ENCODE results near the gene GDF9. TPM values are rescaled to one million over a fixed set of nuclear protein-coding genes. Genes with fewer than 3 reads are reported as not detected.

Gene GDF9
- total RNA-seq, 4 donors from 2014 or later = 0.47 to 4.8 (median 0.90) TPM

DNA sequence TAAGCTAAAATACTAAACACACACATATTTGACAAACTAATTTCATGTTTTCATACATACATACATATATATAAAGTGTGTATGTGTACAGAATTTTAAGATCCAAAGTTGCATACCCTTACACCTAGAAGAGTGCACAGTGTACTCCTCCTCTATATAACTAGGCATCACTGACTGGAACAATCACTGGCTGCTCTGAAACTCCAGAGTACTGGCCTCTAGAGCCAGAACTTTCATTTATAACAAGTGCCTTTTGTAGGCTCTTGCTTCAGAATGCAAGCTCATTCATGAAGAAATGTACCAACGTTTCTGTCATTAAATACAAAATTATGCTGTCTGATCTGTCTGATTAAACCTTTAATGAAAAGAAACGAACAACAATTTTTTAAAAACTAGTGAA, 11.2 kb upstream of the GDF9 start:
- 73% methylated on average over 2 of the region's 2 CpGs for WGBS
- no peak for DNase-seq (ENCODE audit: low spot score in 2 of 2)
- H3K4me3 ChIP-seq = no peak overlapping the region
- no peaks in the 10 kb centered on the region for H3K27me3 ChIP-seq
- no peaks in the 10 kb centered on the region for H3K9me3 ChIP-seq
- no peak overlapping the region for H3K27ac ChIP-seq
- TF ChIP-seq POLR2AphosphoS5 (IDR thresholded peaks at IDR 0.05) (no peak), EP300 (IDR thresholded peaks at IDR 0.05) (no peak), POLR2A (IDR thresholded peaks at IDR 0.05) (no peak)
- TF ChIP-seq, protein P1, sequence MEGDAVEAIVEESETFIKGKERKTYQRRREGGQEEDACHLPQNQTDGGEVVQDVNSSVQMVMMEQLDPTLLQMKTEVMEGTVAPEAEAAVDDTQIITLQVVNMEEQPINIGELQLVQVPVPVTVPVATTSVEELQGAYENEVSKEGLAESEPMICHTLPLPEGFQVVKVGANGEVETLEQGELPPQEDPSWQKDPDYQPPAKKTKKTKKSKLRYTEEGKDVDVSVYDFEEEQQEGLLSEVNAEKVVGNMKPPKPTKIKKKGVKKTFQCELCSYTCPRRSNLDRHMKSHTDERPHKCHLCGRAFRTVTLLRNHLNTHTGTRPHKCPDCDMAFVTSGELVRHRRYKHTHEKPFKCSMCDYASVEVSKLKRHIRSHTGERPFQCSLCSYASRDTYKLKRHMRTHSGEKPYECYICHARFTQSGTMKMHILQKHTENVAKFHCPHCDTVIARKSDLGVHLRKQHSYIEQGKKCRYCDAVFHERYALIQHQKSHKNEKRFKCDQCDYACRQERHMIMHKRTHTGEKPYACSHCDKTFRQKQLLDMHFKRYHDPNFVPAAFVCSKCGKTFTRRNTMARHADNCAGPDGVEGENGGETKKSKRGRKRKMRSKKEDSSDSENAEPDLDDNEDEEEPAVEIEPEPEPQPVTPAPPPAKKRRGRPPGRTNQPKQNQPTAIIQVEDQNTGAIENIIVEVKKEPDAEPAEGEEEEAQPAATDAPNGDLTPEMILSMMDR (IDR thresholded peaks at IDR 0.05) = no peak
- peaks cover 4% of the 10 kb centered on the region for H3K4me1 ChIP-seq
- peaks cover 62% of the 10 kb centered on the region for H3K36me3 ChIP-seq

DNA sequence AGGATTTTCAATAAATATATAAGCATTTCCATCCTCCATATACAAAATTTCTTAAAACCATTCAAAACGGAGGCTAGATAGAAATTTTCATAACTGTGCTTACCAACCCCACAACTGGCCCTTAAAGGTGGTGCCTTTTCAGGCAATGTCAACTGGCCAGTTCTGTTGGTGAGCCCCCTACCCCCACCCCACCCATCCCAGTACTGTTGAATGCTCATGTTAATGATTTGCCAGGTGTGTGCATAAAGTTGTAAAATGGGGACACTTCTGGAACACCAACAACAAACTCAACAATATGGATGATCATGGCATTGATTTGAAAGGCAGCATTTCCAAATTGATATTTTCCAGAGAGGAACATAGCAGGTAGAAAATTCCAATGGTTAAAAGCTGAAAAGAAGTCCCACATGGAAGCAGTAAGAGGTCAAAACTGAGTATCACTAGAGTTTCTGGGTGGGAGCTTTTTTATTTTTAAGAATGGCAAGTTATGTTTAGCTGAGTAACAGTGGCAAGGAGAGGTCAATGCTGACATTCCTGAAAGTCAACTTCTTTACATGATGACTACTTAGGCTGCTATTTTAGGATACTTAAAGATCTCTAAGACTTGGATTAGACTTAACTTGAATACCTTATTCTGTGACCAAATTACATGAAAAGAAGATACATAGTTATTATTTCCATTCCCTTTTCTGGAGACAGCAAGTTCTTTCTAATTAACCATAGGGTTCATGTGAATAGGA, 9.9 kb upstream of the GDF9 start:
- H3K4me3 ChIP-seq = no peak overlapping the region
- H3K36me3 ChIP-seq = peaks cover 52% of the 10 kb centered on the region
- DNase-seq (ENCODE audit: low spot score in 2 of 2) = no peak
- no peaks in the 10 kb centered on the region for H3K27me3 ChIP-seq
- H3K27ac ChIP-seq = no peak overlapping the region
- WGBS = 97% methylated on average over 1 of the region's 1 CpG
- TF ChIP-seq POLR2A (IDR thresholded peaks at IDR 0.05) = no peak
- no peak for TF ChIP-seq POLR2AphosphoS5 (IDR thresholded peaks at IDR 0.05)
- no peak for TF ChIP-seq EP300 (IDR thresholded peaks at IDR 0.05)
- TF ChIP-seq, protein P1 (IDR thresholded peaks at IDR 0.05) = no peak
- no peaks in the 10 kb centered on the region for H3K9me3 ChIP-seq
- peaks cover 4% of the 10 kb centered on the region for H3K4me1 ChIP-seq

DNA sequence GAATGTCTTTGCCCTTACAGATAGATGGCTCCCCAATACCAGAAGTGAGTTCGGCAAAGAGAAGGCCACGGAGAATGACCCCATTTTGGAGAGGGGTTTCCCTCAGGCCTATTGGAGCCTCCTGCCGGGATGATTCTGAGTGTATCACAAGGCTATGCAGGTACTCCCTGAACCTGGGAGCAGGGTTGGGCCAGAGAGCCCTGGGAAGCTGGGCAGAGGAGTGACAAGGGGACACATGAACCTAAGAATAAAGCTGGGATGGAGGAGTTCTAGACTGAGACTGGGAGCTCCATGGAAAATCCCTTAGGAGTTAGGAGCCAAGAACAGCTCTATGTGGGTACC, 7.6 kb upstream of the GDF9 start:
- 94% methylated on average over 3 of the region's 3 CpGs for WGBS
- no peak for DNase-seq (ENCODE audit: low spot score in 2 of 2)
- no peak for TF ChIP-seq POLR2A (IDR thresholded peaks at IDR 0.05)
- TF ChIP-seq, protein P1 (IDR thresholded peaks at IDR 0.05) = no peak
- TF ChIP-seq POLR2AphosphoS5 (IDR thresholded peaks at IDR 0.05) = no peak
- TF ChIP-seq EP300 (IDR thresholded peaks at IDR 0.05) = no peak
- Histone ChIP-seq H3K36me3 (peaks cover 44% of the 10 kb centered on the region), H3K9me3 (no peaks in the 10 kb centered on the region), H3K4me3 (no peak overlapping the region), H3K4me1 (peaks cover 4% of the 10 kb centered on the region), H3K27ac (no peak overlapping the region), H3K27me3 (no peaks in the 10 kb centered on the region)

DNA sequence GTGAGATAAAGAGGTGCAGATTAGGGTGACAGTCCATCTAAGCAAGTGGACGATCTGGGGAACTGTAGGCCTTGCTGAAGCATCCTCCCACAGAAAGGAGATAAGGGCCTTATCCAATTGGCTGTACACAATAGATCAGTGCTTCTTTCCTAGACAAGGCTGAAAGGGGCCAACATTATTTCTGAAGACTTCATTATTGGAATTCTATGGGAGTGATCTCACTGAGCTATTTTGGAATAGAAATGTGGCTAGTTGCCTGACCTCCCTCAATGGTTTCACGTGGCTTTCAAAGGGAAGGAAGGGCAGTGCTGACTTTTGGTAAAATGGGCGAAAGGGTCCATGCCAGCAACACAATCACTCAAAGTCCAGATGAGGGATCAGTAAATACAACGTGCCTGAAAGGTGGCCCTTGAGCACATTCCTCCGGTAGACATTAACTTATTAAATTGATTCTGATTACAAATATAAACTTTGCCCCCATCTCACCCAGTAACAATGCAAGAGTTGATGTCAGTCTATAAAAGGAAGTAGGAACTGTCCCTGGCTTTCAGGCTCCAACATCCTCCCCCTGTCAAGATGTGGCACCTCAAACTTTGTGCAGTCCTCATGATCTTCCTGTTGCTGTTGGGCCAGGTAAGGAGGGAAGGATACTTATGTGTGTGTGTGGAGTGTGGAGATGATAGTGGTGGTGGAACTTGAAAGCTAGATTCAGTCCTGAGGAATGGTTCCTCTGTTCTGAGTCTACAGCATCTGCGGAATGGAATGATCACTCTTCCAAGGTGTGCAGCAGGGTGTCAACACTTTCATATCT, 7.1 kb upstream of the GDF9 start, which contains the start of gene LEAP2:
TSS of gene LEAP2 (plus strand) at position 550 of the 811 bp plus-strand sequence. CDS start at position 577, 27 bp downstream.
- H3K9me3 ChIP-seq = no peaks in the 10 kb centered on the region
- H3K27me3 ChIP-seq = no peaks in the 10 kb centered on the region
- DNase-seq (ENCODE audit: low spot score in 2 of 2) = no peak
- H3K36me3 ChIP-seq = peaks cover 43% of the 10 kb centered on the region
- TF ChIP-seq POLR2AphosphoS5 (IDR thresholded peaks at IDR 0.05) = no peak
- TF ChIP-seq POLR2A (IDR thresholded peaks at IDR 0.05) = no peak
- TF ChIP-seq, protein P1 (IDR thresholded peaks at IDR 0.05) = no peak
- no peak for TF ChIP-seq EP300 (IDR thresholded peaks at IDR 0.05)
- WGBS = 77% methylated on average over 6 of the region's 6 CpGs
- no peak within 1 kb of the TSS for H3K4me3 ChIP-seq
- H3K4me1 ChIP-seq = peaks cover 3% of the 10 kb centered on the region
- no peak within 1 kb of the TSS for H3K27ac ChIP-seq

DNA sequence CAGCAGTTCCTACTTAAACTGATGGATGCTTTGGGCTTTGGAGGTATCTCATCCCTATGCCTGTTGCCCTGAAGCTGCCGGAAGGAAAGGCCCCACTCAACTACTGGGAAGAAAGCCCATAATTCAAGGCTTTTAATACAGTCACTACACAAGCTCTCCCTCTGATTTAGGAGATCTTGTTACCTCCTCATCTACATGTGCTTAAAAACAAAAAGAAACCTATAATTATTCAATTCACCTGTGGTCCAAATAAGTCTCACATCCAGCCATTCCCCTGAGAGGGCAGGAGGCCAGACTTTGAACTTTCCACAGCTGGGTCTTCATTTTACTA, 6.5 kb upstream of the GDF9 start:
- Histone ChIP-seq H3K4me1 (peaks cover 6% of the 10 kb centered on the region), H3K27ac (no peak overlapping the region), H3K9me3 (no peaks in the 10 kb centered on the region), H3K27me3 (no peaks in the 10 kb centered on the region), H3K4me3 (no peak overlapping the region), H3K36me3 (peaks cover 42% of the 10 kb centered on the region)
- DNase-seq (ENCODE audit: low spot score in 2 of 2) = no peak
- 92% methylated on average over 1 of the region's 1 CpG for WGBS
- TF ChIP-seq, protein P1 (IDR thresholded peaks at IDR 0.05) = no peak
- TF ChIP-seq POLR2A (IDR thresholded peaks at IDR 0.05) (no peak), EP300 (IDR thresholded peaks at IDR 0.05) (no peak), POLR2AphosphoS5 (IDR thresholded peaks at IDR 0.05) (no peak)
